Thyroid gland (tissue), 4 donors: ENCODE data around the gene CDYL2. TPM values are rescaled to one million over a fixed set of nuclear protein-coding genes. Genes with fewer than 3 reads are reported as not detected.

ENCODE experiments used
- DNase-seq, 2 donors: peaks; one replicate each; pipeline ENCODE4 v3.0.0-alpha.2; 2019
- H3K27ac ChIP-seq, 3 donors: fragments of 200-600 bp; sonication (generic); 1 replicate in 2 of 3; 2 replicates in 1 of 3; pipeline ENCODE4 v1.5.1; 2016 to 2019; ENCODE audit warnings: mild to moderate bottlenecking in 1 of 3, moderate library complexity in 1 of 3
- H3K27me3 ChIP-seq: fragments of 200-600 bp; sonication (generic); one replicate; pipeline ENCODE4 v1.5.1; 2019
- H3K36me3 ChIP-seq, 2 donors: fragments of 200-600 bp; sonication (generic); one replicate each; pipeline ENCODE4 v1.5.1; 2016 to 2019
- H3K4me1 ChIP-seq, 2 donors: fragments of 200-600 bp; sonication (generic); one replicate each; pipeline ENCODE4 v1.5.1; 2017 to 2019
- H3K4me3 ChIP-seq, 3 donors: fragments of 200-600 bp; sonication (generic); replicated peaks in 1 of 3; 1 replicate in 2 of 3; 2 replicates in 1 of 3; pipeline ENCODE4 v1.5.1; 2016; ENCODE audit warnings: mild to moderate bottlenecking in 1 of 3
- H3K9me3 ChIP-seq: fragments of 200-600 bp; sonication (generic); one replicate; pipeline ENCODE4 v1.5.1; 2017
- POLR2A ChIP-seq, 2 donors: fragments of 450-650 bp; IDR thresholded peaks; one replicate each; pipeline ENCODE4 v1.6.1; 2017; ENCODE audit warnings: antibody characterized with exemption in 2 of 2, mild to moderate bottlenecking in 2 of 2, moderate library complexity in 1 of 2
- WGBS, 2 donors: methylation state at CpG; one replicate each; pipeline ENCODE4 v1.1.5; 2017; 5-methylcytosine and 5-hydroxymethylcytosine counted together
- intact Hi-C: fragments of 100-400 bp; cut with DNase I; formaldehyde crosslinking; loops from one replicate; pipeline ENCODE4 v1.15.1; 2023
- total RNA-seq, 4 donors: library from RNA; depleted of rRNA; stranded (reverse); fragments of >200 nt; gene quantifications; one replicate each; pipeline ENCODE4 v1.2.3, GENCODE V29; 2016
- TF ChIP-seq, protein P1 (sequence below), 6 experiments: fragments of 200-600 bp in 3 of 6; fragments of 450-650 bp in 3 of 6; sonication (generic) in 3 of 6; IDR thresholded peaks; one replicate each; pipeline ENCODE4 v1.5.1; 2016 to 2019; ENCODE audit warnings: antibody characterized with exemption in 6 of 6, mild to moderate bottlenecking in 2 of 6, inconsistent platforms in 1 of 6, moderate library complexity in 1 of 6

CDYL2 gene
- total RNA-seq, 4 donors from 2014 or later: 3.6 to 14.2 (median 5.3) TPM

DNA sequence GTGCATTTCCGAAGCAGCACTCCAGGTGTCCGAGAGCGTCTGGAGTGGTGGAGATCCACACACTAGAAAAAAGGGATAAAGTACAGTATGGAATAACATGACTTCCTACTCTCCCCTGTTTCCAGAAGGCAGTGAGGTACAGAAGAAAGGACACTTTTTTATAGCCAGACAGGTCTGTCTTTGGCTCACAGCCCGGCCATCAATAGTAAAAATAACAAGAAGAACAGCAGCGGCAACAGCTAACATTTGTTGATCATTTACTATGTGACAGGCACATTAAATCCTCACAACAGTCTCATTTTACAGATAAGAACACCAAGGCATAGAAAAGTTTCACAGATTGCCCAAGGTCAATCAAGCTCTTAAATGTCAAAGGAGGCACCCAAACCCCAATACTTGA is 247.4 kb downstream of the CDYL2 start:
- 74 to 87% methylated on average over 5 of the region's 5 CpGs for WGBS, 2 donors
- H3K27me3 ChIP-seq: no peaks in the 10 kb centered on the region
- no peak for DNase-seq
- no peaks in the 10 kb centered on the region for H3K4me1 ChIP-seq
- no peaks in the 10 kb centered on the region for H3K9me3 ChIP-seq
- no peak overlapping the region for H3K4me3 ChIP-seq
- no peak overlapping the region for H3K27ac ChIP-seq
- intact Hi-C loops: no loop called here
- no peaks in the 10 kb centered on the region for H3K36me3 ChIP-seq
- TF ChIP-seq, protein P1, sequence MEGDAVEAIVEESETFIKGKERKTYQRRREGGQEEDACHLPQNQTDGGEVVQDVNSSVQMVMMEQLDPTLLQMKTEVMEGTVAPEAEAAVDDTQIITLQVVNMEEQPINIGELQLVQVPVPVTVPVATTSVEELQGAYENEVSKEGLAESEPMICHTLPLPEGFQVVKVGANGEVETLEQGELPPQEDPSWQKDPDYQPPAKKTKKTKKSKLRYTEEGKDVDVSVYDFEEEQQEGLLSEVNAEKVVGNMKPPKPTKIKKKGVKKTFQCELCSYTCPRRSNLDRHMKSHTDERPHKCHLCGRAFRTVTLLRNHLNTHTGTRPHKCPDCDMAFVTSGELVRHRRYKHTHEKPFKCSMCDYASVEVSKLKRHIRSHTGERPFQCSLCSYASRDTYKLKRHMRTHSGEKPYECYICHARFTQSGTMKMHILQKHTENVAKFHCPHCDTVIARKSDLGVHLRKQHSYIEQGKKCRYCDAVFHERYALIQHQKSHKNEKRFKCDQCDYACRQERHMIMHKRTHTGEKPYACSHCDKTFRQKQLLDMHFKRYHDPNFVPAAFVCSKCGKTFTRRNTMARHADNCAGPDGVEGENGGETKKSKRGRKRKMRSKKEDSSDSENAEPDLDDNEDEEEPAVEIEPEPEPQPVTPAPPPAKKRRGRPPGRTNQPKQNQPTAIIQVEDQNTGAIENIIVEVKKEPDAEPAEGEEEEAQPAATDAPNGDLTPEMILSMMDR (IDR thresholded peaks at IDR 0.05): no peak
- no peak for TF ChIP-seq POLR2A (IDR thresholded peaks at IDR 0.05)

GRCh38 chr16:80556481-80556880 is 247.9 kb downstream of the CDYL2 start:
- 65 to 85% methylated on average over 2 of the region's 3 CpGs for WGBS, 2 donors
- Histone ChIP-seq H3K27me3 (no peaks in the 10 kb centered on the region), H3K4me3 (no peak overlapping the region), H3K4me1 (no peaks in the 10 kb centered on the region), H3K27ac (no peak overlapping the region), H3K9me3 (no peaks in the 10 kb centered on the region), H3K36me3 (no peaks in the 10 kb centered on the region)
- intact Hi-C loops: no loop called here
- TF ChIP-seq, protein P1 (IDR thresholded peaks at IDR 0.05): no peak
- TF ChIP-seq POLR2A (IDR thresholded peaks at IDR 0.05): no peak
- no peak for DNase-seq

GRCh38 chr16:80554033-80554432 is 250.4 kb downstream of the CDYL2 start:
- Histone ChIP-seq H3K27ac (no peak overlapping the region), H3K4me3 (no peak overlapping the region), H3K4me1 (no peaks in the 10 kb centered on the region), H3K36me3 (no peaks in the 10 kb centered on the region), H3K27me3 (no peaks in the 10 kb centered on the region), H3K9me3 (no peaks in the 10 kb centered on the region)
- WGBS, 2 donors: 26 to 29% methylated on average over 2 of the region's 2 CpGs
- intact Hi-C loops: no loop called here
- DNase-seq: no peak
- TF ChIP-seq POLR2A (IDR thresholded peaks at IDR 0.05): no peak
- TF ChIP-seq, protein P1 (IDR thresholded peaks at IDR 0.05): no peak

DNA sequence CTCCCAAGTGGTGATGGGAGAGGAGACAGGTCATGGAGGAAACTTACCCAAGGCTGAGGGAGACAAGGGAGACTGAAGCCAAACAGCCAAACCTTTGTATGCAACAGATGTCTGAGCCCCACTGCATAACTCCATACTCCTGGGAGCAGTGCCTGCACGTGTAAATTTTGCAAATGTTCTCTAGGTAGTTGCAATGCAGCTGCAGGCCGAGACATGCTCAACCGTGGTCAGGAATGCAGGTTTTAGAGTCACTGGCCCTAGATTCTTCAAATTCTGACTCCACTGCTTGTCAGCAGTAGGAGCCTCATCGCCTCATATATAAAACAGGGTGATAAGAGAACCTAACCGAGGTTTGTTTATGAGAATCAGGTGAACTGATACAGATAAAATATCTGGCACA is 252.1 kb downstream of the CDYL2 start:
- 71 to 77% methylated on average over 5 of the region's 5 CpGs for WGBS, 2 donors
- intact Hi-C loops: no loop called here
- H3K4me1 ChIP-seq: no peaks in the 10 kb centered on the region
- no peak for DNase-seq
- H3K9me3 ChIP-seq: no peaks in the 10 kb centered on the region
- no peak overlapping the region for H3K27ac ChIP-seq
- no peak for TF ChIP-seq POLR2A (IDR thresholded peaks at IDR 0.05)
- TF ChIP-seq, protein P1 (IDR thresholded peaks at IDR 0.05): no peak
- H3K36me3 ChIP-seq: no peaks in the 10 kb centered on the region
- no peaks in the 10 kb centered on the region for H3K27me3 ChIP-seq
- H3K4me3 ChIP-seq: no peak overlapping the region

Other genes starting within 250 kb of the CDYL2 start
- gene CMC2, start 202.3 kb upstream of the CDYL2 start, total RNA-seq: 10 to 100 TPM; 36.8 to 89.1 (median 59.7) TPM
- gene CENPN, start 202.6 kb upstream of the CDYL2 start, total RNA-seq: 10 to 100 TPM in 1 of 4 donors, 1 to 10 TPM in 3; 5.8 to 14.4 (median 6.7) TPM
- gene ATMIN, start 231.2 kb upstream of the CDYL2 start, total RNA-seq: 10 to 100 TPM; 49.2 to 57.6 (median 53.3) TPM